Activated naive CD4-positive, alpha-beta T cell treated with anti-CD3 and anti-CD28 coated beads, Interleukin-2, amount 10 ng/mL, durations not matched to agents 5 hours and 36 hours (primary cell): ENCODE data around the gene SRD5A1. TPM values are rescaled to one million over a fixed set of nuclear protein-coding genes. Genes with fewer than 3 reads are reported as not detected.

Experiments used
- total RNA-seq, 2 experiments: library from RNA; stranded (reverse); gene quantifications; one replicate each; pipeline ENCODE4 v1.2.3, GENCODE V29; 2021

Gene SRD5A1
- 10 to 100 TPM; 13.6 to 15.2 TPM for total RNA-seq

DNA sequence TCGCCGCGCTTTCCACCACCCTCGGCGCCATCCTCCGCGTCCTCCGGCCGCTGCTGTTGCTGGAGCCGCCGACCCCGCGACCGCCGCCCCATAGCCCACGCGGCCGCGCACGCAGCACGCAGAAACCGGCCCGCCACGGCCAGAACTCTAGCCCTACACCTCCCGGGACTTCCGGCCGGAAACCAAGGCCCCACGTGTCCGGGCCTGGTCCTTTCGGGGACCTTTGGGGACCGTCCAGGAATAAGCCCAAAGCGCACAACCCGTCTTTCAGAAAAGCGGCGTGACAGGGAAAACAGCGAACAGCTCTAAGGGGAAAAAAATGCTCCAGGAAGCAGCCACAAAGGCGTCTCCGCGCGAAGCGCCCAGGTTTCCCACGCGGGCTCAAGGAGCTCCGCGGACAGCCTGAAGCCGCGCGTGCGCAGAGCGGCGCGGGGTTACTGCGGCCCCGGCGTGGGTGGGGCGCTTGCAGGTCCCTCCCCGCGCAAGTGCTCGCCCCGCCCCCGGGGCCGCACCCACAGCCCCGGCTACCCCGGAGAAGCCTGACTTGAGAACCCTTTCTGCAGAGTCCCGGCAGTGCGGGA lies at the start of gene SRD5A1, which contains the start of gene NSUN2:
Gene SRD5A1 (plus strand): TSS at position 553 of the 581 bp plus-strand sequence. CDS start 137 bp downstream, outside the sequence.
Gene NSUN2 (minus strand): TSS at position 157 of the 581 bp plus-strand sequence. CDS start 65 bp downstream, at position 92.

GRCh38 chr5:6713274-6714225 lies 80.3 kb downstream of the SRD5A1 start, which contains the start of gene TENT4A:
Gene TENT4A, plus strand, starts transcription at chr5:6713432. Its CDS starts 552 bp downstream, at chr5:6713984.

Other genes starting within 250 kb of the SRD5A1 start
- under 1 TPM; 0.13 to 0.24 TPM for gene UBE2QL1, start 184.6 kb upstream of the SRD5A1 start, total RNA-seq
- 10 to 100 TPM; 66.7 to 69.1 TPM for gene NSUN2, start 396 bp upstream of the SRD5A1 start, total RNA-seq
- gene TENT4A, start 80.0 kb downstream of the SRD5A1 start, total RNA-seq: 10 to 100 TPM; 33.9 to 34.2 TPM